Hepatocyte (in vitro differentiated cells): ENCODE measurements around the gene SDHA. TPM values are rescaled to one million over a fixed set of nuclear protein-coding genes. Genes with fewer than 3 reads are reported as not detected.

ENCODE experiments used
- DNase-seq: peaks from one replicate; pipeline ENCODE4 v3.0.0-alpha.2; 2016; ENCODE audit warnings: low spot score
- H2AFZ ChIP-seq: fragments of 200-600 bp; sonication (generic); 2 replicates; pipeline ENCODE4 v1.6.0; 2016; ENCODE audit warnings: antibody characterized with exemption, mild to moderate bottlenecking
- H3K27ac ChIP-seq: fragments of 200-600 bp; sonication (generic); 2 replicates; pipeline ENCODE4 v1.5.1; 2016; ENCODE audit warnings: mild to moderate bottlenecking
- H3K27me3 ChIP-seq: fragments of 200-600 bp; sonication (generic); 2 replicates; pipeline ENCODE4 v1.6.1; 2016
- H3K36me3 ChIP-seq: fragments of 200-600 bp; sonication (generic); replicated peaks from 2 replicates; pipeline ENCODE4 v1.5.1; 2016; ENCODE audit warnings: low read depth; ENCODE audit not compliant: insufficient read depth
- H3K4me1 ChIP-seq: fragments of 200-600 bp; sonication (generic); 2 replicates; pipeline ENCODE4 v1.5.1; 2016; ENCODE audit warnings: mild to moderate bottlenecking, moderate library complexity; ENCODE audit not compliant: insufficient read depth
- H3K4me2 ChIP-seq: fragments of 200-600 bp; sonication (generic); 2 replicates; pipeline ENCODE4 v1.6.0; 2016
- H3K4me3 ChIP-seq: fragments of 200-600 bp; sonication (generic); 2 replicates; pipeline ENCODE4 v1.5.1; 2016; ENCODE audit warnings: mild to moderate bottlenecking
- H3K79me2 ChIP-seq: fragments of 200-600 bp; sonication (generic); 2 replicates; pipeline ENCODE4 v1.6.0; 2017; ENCODE audit warnings: mild to moderate bottlenecking
- H3K9me2 ChIP-seq: fragments of 200-600 bp; sonication (generic); replicated peaks from 2 replicates; pipeline ENCODE4 v1.6.0; 2017; ENCODE audit warnings: mild to moderate bottlenecking; ENCODE audit not compliant: insufficient read depth
- H3K9me3 ChIP-seq: fragments of 200-600 bp; sonication (generic); 2 replicates; pipeline ENCODE4 v1.5.1; 2016; ENCODE audit warnings: low read depth, mild to moderate bottlenecking
- H4K20me1 ChIP-seq: fragments of 200-600 bp; sonication (generic); 2 replicates; pipeline ENCODE4 v1.6.0; 2016; ENCODE audit warnings: mild to moderate bottlenecking; ENCODE audit not compliant: insufficient read depth, poor library complexity, severe bottlenecking
- EZH2 ChIP-seq: fragments of 200-600 bp; sonication (generic); IDR thresholded peaks from 2 replicates; pipeline ENCODE4 v1.6.1; 2016; ENCODE audit warnings: antibody characterized with exemption, mild to moderate bottlenecking, borderline replicate concordance
- EZH2phosphoT487 ChIP-seq: fragments of 200-600 bp; sonication (generic); IDR thresholded peaks from one replicate; pipeline ENCODE4 v1.6.1; 2018; ENCODE audit warnings: antibody characterized with exemption, mild to moderate bottlenecking, low read depth, moderate library complexity; ENCODE audit not compliant: unreplicated experiment, severe bottlenecking
- WGBS: methylation state at CpG from one replicate; pipeline ENCODE4 v1.1.6; 2016; ENCODE audit warnings: low lambda C conversion rate; ENCODE audit errors: missing lambda C conversion rate; 5-methylcytosine and 5-hydroxymethylcytosine counted together
- polyA plus RNA-seq: library from polyadenylated mRNA; unstranded; fragments of >200 nt; fragmentation: Nextera tagmentation; extraction: Ambion mirVana; gene quantifications from 2 replicates; pipeline ENCODE4 v1.2.1, GENCODE V29; 2016
- total RNA-seq: library from RNA; depleted of rRNA; stranded (reverse); fragments of >200 nt; gene quantifications from 2 replicates; pipeline ENCODE4 v1.2.3, GENCODE V29; 2014
- TF ChIP-seq, protein P1 (sequence below): fragments of 200-600 bp; sonication (generic); IDR thresholded peaks from 2 replicates; pipeline ENCODE4 v1.5.1; 2016; ENCODE audit warnings: antibody characterized with exemption, mild to moderate bottlenecking; ENCODE audit not compliant: poor library complexity

SDHA gene
- total and polyA plus RNA-seq, 2 experiments from 2014 or later: 102 to 159 TPM

DNA sequence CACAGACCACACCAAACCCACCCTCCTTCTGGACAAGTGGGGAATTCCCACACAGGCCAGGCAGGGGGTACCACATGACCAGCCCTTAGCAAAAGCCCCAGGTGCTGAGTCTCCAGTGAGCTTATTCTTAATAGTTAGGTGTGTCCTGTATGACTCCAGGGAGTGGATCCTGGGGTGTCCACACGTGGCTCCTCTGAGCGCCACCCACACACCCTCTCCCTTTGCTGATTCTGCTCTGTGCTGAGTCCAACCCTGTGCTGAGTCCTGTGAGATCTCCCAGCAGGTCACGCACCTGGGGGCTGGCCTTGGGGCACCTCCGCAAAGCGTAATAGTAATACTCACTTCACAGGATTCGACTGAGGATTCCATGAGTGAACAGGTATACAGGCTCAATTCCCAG is 14.1 kb upstream of the SDHA start:
- Histone ChIP-seq H3K9me3 (no peaks in the 10 kb centered on the region), H2AFZ (no peak overlapping the region), H3K9me2 (no peaks in the 10 kb centered on the region), H3K36me3 (no peaks in the 10 kb centered on the region), H3K27me3 (no peaks in the 10 kb centered on the region), H3K4me3 (no peak overlapping the region), H3K4me1 (no peaks in the 10 kb centered on the region), H3K4me2 (no peak overlapping the region), H3K79me2 (peaks cover 36% of the 10 kb centered on the region), H3K27ac (no peak overlapping the region), H4K20me1 (peaks cover 22% of the 10 kb centered on the region)
- DNase-seq: no peak
- 97% methylated on average over 6 of the region's 6 CpGs for WGBS
- no peak for TF ChIP-seq EZH2
- TF ChIP-seq, protein P1, sequence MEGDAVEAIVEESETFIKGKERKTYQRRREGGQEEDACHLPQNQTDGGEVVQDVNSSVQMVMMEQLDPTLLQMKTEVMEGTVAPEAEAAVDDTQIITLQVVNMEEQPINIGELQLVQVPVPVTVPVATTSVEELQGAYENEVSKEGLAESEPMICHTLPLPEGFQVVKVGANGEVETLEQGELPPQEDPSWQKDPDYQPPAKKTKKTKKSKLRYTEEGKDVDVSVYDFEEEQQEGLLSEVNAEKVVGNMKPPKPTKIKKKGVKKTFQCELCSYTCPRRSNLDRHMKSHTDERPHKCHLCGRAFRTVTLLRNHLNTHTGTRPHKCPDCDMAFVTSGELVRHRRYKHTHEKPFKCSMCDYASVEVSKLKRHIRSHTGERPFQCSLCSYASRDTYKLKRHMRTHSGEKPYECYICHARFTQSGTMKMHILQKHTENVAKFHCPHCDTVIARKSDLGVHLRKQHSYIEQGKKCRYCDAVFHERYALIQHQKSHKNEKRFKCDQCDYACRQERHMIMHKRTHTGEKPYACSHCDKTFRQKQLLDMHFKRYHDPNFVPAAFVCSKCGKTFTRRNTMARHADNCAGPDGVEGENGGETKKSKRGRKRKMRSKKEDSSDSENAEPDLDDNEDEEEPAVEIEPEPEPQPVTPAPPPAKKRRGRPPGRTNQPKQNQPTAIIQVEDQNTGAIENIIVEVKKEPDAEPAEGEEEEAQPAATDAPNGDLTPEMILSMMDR: no peak
- TF ChIP-seq EZH2phosphoT487: no peak

DNA sequence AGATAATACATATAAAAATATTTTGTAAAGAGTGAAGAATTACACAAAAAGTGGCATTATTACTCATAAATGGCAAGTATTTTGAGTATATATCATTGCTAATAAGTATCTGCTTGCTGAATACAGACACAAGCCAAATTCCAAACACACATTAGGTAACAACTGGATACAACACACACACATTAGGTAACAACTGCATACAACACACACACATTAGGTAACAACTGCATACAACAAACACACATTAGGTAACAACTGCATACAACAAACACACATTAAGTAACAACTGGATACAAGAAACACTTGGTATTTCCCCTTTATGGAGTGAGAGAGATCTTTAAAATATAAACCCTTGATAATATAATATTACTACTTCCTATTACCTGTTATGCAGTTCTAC is 13.7 kb upstream of the SDHA start:
- H3K27me3 ChIP-seq: no peaks in the 10 kb centered on the region
- H3K27ac ChIP-seq: no peak overlapping the region
- H3K4me3 ChIP-seq: no peak overlapping the region
- peaks cover 22% of the 10 kb centered on the region for H4K20me1 ChIP-seq
- H2AFZ ChIP-seq: no peak overlapping the region
- TF ChIP-seq EZH2: no peak
- no peak for TF ChIP-seq EZH2phosphoT487
- TF ChIP-seq, protein P1: no peak
- no peaks in the 10 kb centered on the region for H3K36me3 ChIP-seq
- no peak for DNase-seq
- H3K9me2 ChIP-seq: no peaks in the 10 kb centered on the region
- no peaks in the 10 kb centered on the region for H3K9me3 ChIP-seq
- no peaks in the 10 kb centered on the region for H3K4me1 ChIP-seq
- H3K4me2 ChIP-seq: no peak overlapping the region
- peaks cover 36% of the 10 kb centered on the region for H3K79me2 ChIP-seq

DNA sequence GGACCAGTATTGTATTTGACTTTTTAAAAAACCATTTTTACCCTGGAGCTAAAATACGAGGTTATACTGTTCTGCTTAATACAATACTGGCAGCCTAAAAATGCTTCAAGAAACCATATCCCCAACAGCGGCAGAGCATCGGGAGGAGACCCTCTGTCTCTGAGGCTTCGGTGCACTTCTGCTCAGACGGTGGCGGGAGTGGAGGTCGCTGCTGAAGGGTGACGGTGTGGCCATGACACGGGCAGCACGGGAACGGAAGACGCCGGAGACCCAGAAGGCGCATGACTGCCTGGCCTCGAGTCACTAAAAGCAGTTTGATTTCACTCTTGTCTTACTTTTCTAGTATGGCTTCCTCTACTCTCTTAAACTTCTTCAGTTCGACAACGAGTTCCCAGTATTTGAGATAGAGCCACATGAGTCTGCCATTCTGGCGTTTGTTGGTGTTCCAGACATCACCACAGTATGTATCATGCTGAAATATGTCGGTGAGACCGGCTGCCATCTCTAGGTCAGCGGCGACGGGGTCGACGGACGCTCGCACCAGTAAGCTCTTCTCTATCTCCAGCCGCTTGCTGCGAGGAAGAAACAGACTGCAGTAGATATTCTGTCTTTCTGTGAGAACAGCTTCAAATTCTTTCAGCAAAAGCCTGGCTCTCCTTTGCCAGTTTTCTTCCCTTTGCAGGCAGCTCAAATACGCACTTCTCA is 13.0 kb upstream of the SDHA start:
- Histone ChIP-seq H3K9me3 (no peaks in the 10 kb centered on the region), H2AFZ (no peak overlapping the region), H3K4me1 (no peaks in the 10 kb centered on the region), H3K27ac (no peak overlapping the region), H3K4me2 (no peak overlapping the region), H3K79me2 (peaks cover 42% of the 10 kb centered on the region), H3K36me3 (no peaks in the 10 kb centered on the region), H4K20me1 (peaks cover 29% of the 10 kb centered on the region), H3K27me3 (no peaks in the 10 kb centered on the region), H3K4me3 (no peak overlapping the region), H3K9me2 (no peaks in the 10 kb centered on the region)
- WGBS: over 99% methylated on average over 30 of the region's 30 CpGs
- no peak for DNase-seq
- TF ChIP-seq EZH2 (no peak), EZH2phosphoT487 (no peak)
- TF ChIP-seq, protein P1: no peak
